Spleen (tissue), 11 donors: ENCODE results near the gene CLC. TPM values are rescaled to one million over a fixed set of nuclear protein-coding genes. Genes with fewer than 3 reads are reported as not detected.

ENCODE experiments used
- DNase-seq: peaks from one replicate; pipeline ENCODE4 v3.0.0-alpha.2; 2020
- H3K27ac ChIP-seq, 8 donors: fragments of 200-600 bp; sonication (generic) in 7 of 8; 1 replicate in 4 of 8; 2 replicates in 4 of 8; pipeline versions ENCODE4 v1.5.0 to v1.8.0; 2016 to 2021; ENCODE audit warnings: inconsistent platforms in 4 of 8, mild to moderate bottlenecking in 4 of 8, moderate library complexity in 1 of 8
- H3K27me3 ChIP-seq, 7 donors: fragments of 200-600 bp; sonication (generic) in 6 of 7; replicated peaks in 1 of 7; 1 replicate in 4 of 7; 2 replicates in 3 of 7; pipeline versions ENCODE4 v1.5.0 to v1.8.0; 2016 to 2021; ENCODE audit warnings: inconsistent platforms in 3 of 7, mild to moderate bottlenecking in 1 of 7
- H3K36me3 ChIP-seq, 6 donors: fragments of 200-600 bp; sonication (generic) in 5 of 6; 1 replicate in 4 of 6; 2 replicates in 2 of 6; pipeline versions ENCODE4 v1.5.0 to v1.8.0; 2016 to 2021; ENCODE audit warnings: inconsistent platforms in 2 of 6
- H3K4me1 ChIP-seq, 6 donors: fragments of 200-600 bp; sonication (generic) in 5 of 6; 1 replicate in 3 of 6; 2 replicates in 3 of 6; pipeline versions ENCODE4 v1.5.0 to v1.8.0; 2016 to 2021; ENCODE audit warnings: inconsistent platforms in 3 of 6
- H3K4me3 ChIP-seq, 8 donors: fragments of 200-600 bp; sonication (generic) in 7 of 8; 1 replicate in 4 of 8; 2 replicates in 4 of 8; pipeline versions ENCODE4 v1.5.0 to v1.8.0; 2016 to 2021; ENCODE audit warnings: inconsistent platforms in 4 of 8, mild to moderate bottlenecking in 4 of 8, moderate library complexity in 2 of 8
- H3K9me3 ChIP-seq, 8 donors: fragments of 200-600 bp; sonication (generic) in 7 of 8; 1 replicate in 4 of 8; 2 replicates in 4 of 8; pipeline versions ENCODE4 v1.5.0 to v1.8.0; 2016 to 2021; ENCODE audit warnings: inconsistent platforms in 4 of 8
- CTCF ChIP-seq, 11 experiments: fragments of 200-600 bp in 7 of 11; fragments of 450-650 bp in 4 of 11; sonication (generic) in 4 of 11; IDR thresholded peaks in 8 of 11; conservative IDR thresholded peaks in 3 of 11; 1 replicate in 7 of 11; 2 replicates in 4 of 11; pipeline versions ENCODE4 v1.4.0 to v1.8.0; 2016 to 2021; ENCODE audit warnings: antibody characterized with exemption in 11 of 11, inconsistent platforms in 4 of 11, mild to moderate bottlenecking in 1 of 11
- POLR2A ChIP-seq, 3 donors: fragments of 450-650 bp; IDR thresholded peaks; one replicate each; pipeline ENCODE4 v1.5.1; 2017; ENCODE audit warnings: antibody characterized with exemption in 3 of 3, mild to moderate bottlenecking in 1 of 3
- POLR2AphosphoS5 ChIP-seq, 3 donors: sonication (generic); formaldehyde crosslinking; IDR thresholded peaks; one replicate each; pipeline ENCODE4 v1.5.1; 2017; ENCODE audit warnings: antibody characterized with exemption in 3 of 3
- WGBS, 5 donors: extraction: QIAGEN DNeasy Blood & Tissue Kit in 3 of 5; methylation state at CpG; one replicate each; pipeline versions ENCODE4 v1.1.5 to v1.1.7; 2013 to 2018; 5-methylcytosine and 5-hydroxymethylcytosine counted together
- intact Hi-C: fragments of 100-400 bp; cut with DNase I; formaldehyde crosslinking; loops from one replicate; pipeline ENCODE4 v1.15.0; 2023; ENCODE audit warnings: low total_unique reads
- polyA plus RNA-seq, 3 donors: library from polyadenylated mRNA; stranded (reverse); fragments of 200-250 nt; gene quantifications; one replicate each; pipeline ENCODE4 v1.2.1, GENCODE V29; 2013
- total RNA-seq, 7 donors: library from RNA; depleted of rRNA in 3 of 7; stranded (reverse); fragments of >200 nt in 3 of 7; fragmentation: NEBNext Ultra II Directional in 4 of 7; extraction: Animal tissue kit (Norgen Biotek cat#: 25700) in 4 of 7; gene quantifications; one replicate each; pipeline versions ENCODE4 v1.1.0 to v1.2.1, GENCODE V29; 2016 to 2021
- donor health status: healthy with polysubstance abuse.
- donor health status: DM: no; HTN: no; CAD: no; lungs with moderate emphysema.
- donor health status: DM: no; HTN: no; CAD: no.
- donor health status: Bipolar disorder and iron deficiency.
- donor health status: healthy.
- donor health status: DM: no; HTN: no; CAD: no.
- donor health status: DM: yes; HTN: yes; CAD: no.

Gene CLC
- total and polyA plus RNA-seq, 10 donors: 2.7 to 20.1 (median 6.2) TPM; not detected in 1

GRCh38 chr19:39737351-39737750, 478 bp downstream of the CLC start:
- 66 to 80% (median 72%) methylated on average over 3 of the region's 3 CpGs for WGBS, 5 donors
- Histone ChIP-seq H3K27me3 (peaks cover 0 to 9% (median 0%) of the 10 kb centered on the region in 7 donors), H3K9me3 (no peaks in the 10 kb centered on the region), H3K4me3 (no peak overlapping the region), H3K27ac (no peak overlapping the region), H3K36me3 (no peaks in the 10 kb centered on the region), H3K4me1 (no peaks in the 10 kb centered on the region)
- TF ChIP-seq CTCF (IDR thresholded peaks at IDR 0.05 in 8 of 11, conservative IDR thresholded peaks at IDR 0.05 in 3 of 11): no peak
- no peak for TF ChIP-seq POLR2A (IDR thresholded peaks at IDR 0.05)
- no peak for TF ChIP-seq POLR2AphosphoS5 (IDR thresholded peaks at IDR 0.05)
- intact Hi-C loops: no loop called here
- DNase-seq: no peak

GRCh38 chr19:39736088-39736487, 1.7 kb downstream of the CLC start:
- H3K9me3 ChIP-seq: no peaks in the 10 kb centered on the region
- DNase-seq: no peak
- TF ChIP-seq CTCF (IDR thresholded peaks at IDR 0.05 in 8 of 11, conservative IDR thresholded peaks at IDR 0.05 in 3 of 11) (no peak), POLR2AphosphoS5 (IDR thresholded peaks at IDR 0.05) (no peak), POLR2A (IDR thresholded peaks at IDR 0.05) (no peak)
- no peak overlapping the region for H3K4me3 ChIP-seq
- no peaks in the 10 kb centered on the region for H3K36me3 ChIP-seq
- H3K27me3 ChIP-seq: peaks cover 0 to 9% (median 0%) of the 10 kb centered on the region in 7 donors
- no peak overlapping the region for H3K27ac ChIP-seq
- H3K4me1 ChIP-seq: no peaks in the 10 kb centered on the region
- whole genome bisulfite sequencing, 5 donors: 42 to 60% (median 48%) methylated on average over 5 of the region's 5 CpGs
- intact Hi-C loops: no loop called here

- no peak for DNase-seq
- intact Hi-C loops: no loop called here
- Histone ChIP-seq H3K4me3 (no peak overlapping the region), H3K27ac (no peak overlapping the region), H3K27me3 (peaks cover 0 to 10% (median 0%) of the 10 kb centered on the region in 7 donors), H3K9me3 (no peaks in the 10 kb centered on the region), H3K4me1 (no peaks in the 10 kb centered on the region), H3K36me3 (no peaks in the 10 kb centered on the region)
- WGBS, 5 donors: 42 to 76% (median 49%) methylated on average over 3 of the region's 3 CpGs
- TF ChIP-seq POLR2A (IDR thresholded peaks at IDR 0.05) (no peak), CTCF (IDR thresholded peaks at IDR 0.05 in 8 of 11, conservative IDR thresholded peaks at IDR 0.05 in 3 of 11) (no peak), POLR2AphosphoS5 (IDR thresholded peaks at IDR 0.05) (no peak)
Measured at GRCh38 chr19:39735688-39736087, 2.1 kb downstream of the CLC start.

- WGBS, 5 donors: 79 to 95% (median 90%) methylated on average over 2 of the region's 2 CpGs
- no peaks in the 10 kb centered on the region for H3K4me1 ChIP-seq
- no peaks in the 10 kb centered on the region for H3K9me3 ChIP-seq
Measured at GRCh38 chr19:39733841-39734240, 4.0 kb downstream of the CLC start.

More at GRCh38 chr19:39733841-39734240, 4.0 kb downstream of the CLC start:
- TF ChIP-seq CTCF (IDR thresholded peaks at IDR 0.05 in 8 of 11, conservative IDR thresholded peaks at IDR 0.05 in 3 of 11) (no peak), POLR2AphosphoS5 (IDR thresholded peaks at IDR 0.05) (no peak), POLR2A (IDR thresholded peaks at IDR 0.05) (no peak)
- intact Hi-C loops: no loop called here
- DNase-seq: no peak
- no peaks in the 10 kb centered on the region for H3K36me3 ChIP-seq
- no peak overlapping the region for H3K4me3 ChIP-seq
- H3K27me3 ChIP-seq: peaks cover 0 to 19% (median 0%) of the 10 kb centered on the region in 7 donors
- no peak overlapping the region for H3K27ac ChIP-seq
